PC-3 (cell line): Measurements from ENCODE around the gene NKAIN2.

ENCODE experiments used
- EZH2 ChIP-seq: fragments of 300-600 bp; sonication (generic); IDR thresholded peaks from one replicate; pipeline ENCODE4 v1.6.1; 2017; ENCODE audit warnings: antibody characterized with exemption, mild to moderate bottlenecking, low read length; ENCODE audit not compliant: unreplicated experiment
- EZH2phosphoT487 ChIP-seq: fragments of 300-600 bp; sonication (generic); IDR thresholded peaks from 2 replicates; pipeline ENCODE4 v1.6.1; 2018; ENCODE audit warnings: mild to moderate bottlenecking, antibody characterized with exemption, low read length, borderline replicate concordance
- TF ChIP-seq, protein P1 (sequence below): fragments of 300-600 bp; sonication (generic); conservative IDR thresholded peaks from 2 replicates; pipeline ENCODE4 v1.5.1; 2017; ENCODE audit warnings: antibody characterized with exemption, low read depth, mild to moderate bottlenecking, low read length

GRCh38 chr6:124355146-124355545 lies 551.5 kb downstream of the NKAIN2 start:
- TF ChIP-seq, protein P1, sequence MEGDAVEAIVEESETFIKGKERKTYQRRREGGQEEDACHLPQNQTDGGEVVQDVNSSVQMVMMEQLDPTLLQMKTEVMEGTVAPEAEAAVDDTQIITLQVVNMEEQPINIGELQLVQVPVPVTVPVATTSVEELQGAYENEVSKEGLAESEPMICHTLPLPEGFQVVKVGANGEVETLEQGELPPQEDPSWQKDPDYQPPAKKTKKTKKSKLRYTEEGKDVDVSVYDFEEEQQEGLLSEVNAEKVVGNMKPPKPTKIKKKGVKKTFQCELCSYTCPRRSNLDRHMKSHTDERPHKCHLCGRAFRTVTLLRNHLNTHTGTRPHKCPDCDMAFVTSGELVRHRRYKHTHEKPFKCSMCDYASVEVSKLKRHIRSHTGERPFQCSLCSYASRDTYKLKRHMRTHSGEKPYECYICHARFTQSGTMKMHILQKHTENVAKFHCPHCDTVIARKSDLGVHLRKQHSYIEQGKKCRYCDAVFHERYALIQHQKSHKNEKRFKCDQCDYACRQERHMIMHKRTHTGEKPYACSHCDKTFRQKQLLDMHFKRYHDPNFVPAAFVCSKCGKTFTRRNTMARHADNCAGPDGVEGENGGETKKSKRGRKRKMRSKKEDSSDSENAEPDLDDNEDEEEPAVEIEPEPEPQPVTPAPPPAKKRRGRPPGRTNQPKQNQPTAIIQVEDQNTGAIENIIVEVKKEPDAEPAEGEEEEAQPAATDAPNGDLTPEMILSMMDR: no peak
- TF ChIP-seq EZH2: no peak
- no peak for TF ChIP-seq EZH2phosphoT487
